OCI-LY1 (cell line): ENCODE measurements around the gene CLTRN.

ENCODE experiments used
- H2AFZ ChIP-seq: fragments of 200-600 bp; sonication (generic), shearing (Covaris generic); 2 replicates; pipeline ENCODE4 v1.6.0; 2014; ENCODE audit warnings: antibody characterized with exemption, mild to moderate bottlenecking, low read length
- H3F3A ChIP-seq: fragments of 200-600 bp; sonication (generic), shearing (Covaris generic); 2 replicates; pipeline ENCODE4 v1.6.0; 2014; ENCODE audit warnings: mild to moderate bottlenecking, antibody characterized with exemption, low read length, moderate library complexity; ENCODE audit not compliant: insufficient read depth
- H3K27ac ChIP-seq: fragments of 200-600 bp; sonication (generic); 2 replicates; pipeline ENCODE4 v1.5.1; 2014; ENCODE audit warnings: low read length, mixed run types, mild to moderate bottlenecking, low read depth; ENCODE audit not compliant: poor library complexity, severe bottlenecking
- H3K27me3 ChIP-seq: fragments of 200-600 bp; sonication (generic); 2 replicates; pipeline ENCODE4 v1.6.0; 2014; ENCODE audit warnings: antibody characterized with exemption, mild to moderate bottlenecking, low read length, moderate library complexity; ENCODE audit not compliant: insufficient read depth
- H3K36me3 ChIP-seq: fragments of 200-600 bp; sonication (generic); 2 replicates; pipeline ENCODE4 v1.6.1; 2014; ENCODE audit warnings: mild to moderate bottlenecking, antibody characterized with exemption, low read length, moderate library complexity, mixed read lengths; ENCODE audit not compliant: insufficient read depth
- H3K4me1 ChIP-seq: fragments of 200-600 bp; sonication (generic); 2 replicates; pipeline ENCODE4 v1.5.1; 2014; ENCODE audit warnings: mild to moderate bottlenecking, low read length, moderate library complexity; ENCODE audit not compliant: insufficient read depth, severe bottlenecking
- H3K4me2 ChIP-seq: fragments of 200-600 bp; sonication (generic), shearing (Covaris generic); 2 replicates; pipeline ENCODE4 v1.6.1; 2014; ENCODE audit warnings: low read length
- H3K4me3 ChIP-seq: fragments of 200-600 bp; sonication (generic); 2 replicates; pipeline ENCODE4 v1.5.1; 2014; ENCODE audit warnings: low read length, low read depth, mild to moderate bottlenecking, mixed read lengths; ENCODE audit not compliant: poor library complexity, severe bottlenecking
- H3K79me2 ChIP-seq: fragments of 200-600 bp; shearing (Covaris generic); 2 replicates; pipeline ENCODE4 v1.6.1; 2016; ENCODE audit warnings: mixed run types, low read length, mixed read lengths; ENCODE audit not compliant: insufficient read depth
- H3K9ac ChIP-seq: fragments of 200-600 bp; sonication (generic), shearing (Covaris generic); 2 replicates; pipeline ENCODE4 v1.6.1; 2014; ENCODE audit warnings: mild to moderate bottlenecking, low read length, mixed read lengths
- H3K9me2 ChIP-seq: fragments of 200-600 bp; sonication (generic), shearing (Covaris generic); 2 replicates; pipeline ENCODE4 v1.6.1; 2014; ENCODE audit warnings: low read depth, mild to moderate bottlenecking, low read length, mixed read lengths
- H3K9me3 ChIP-seq: fragments of 200-600 bp; shearing (Covaris generic); 2 replicates; pipeline ENCODE4 v1.6.1; 2014; ENCODE audit warnings: low read length, mixed read lengths
- H4K20me1 ChIP-seq: fragments of 200-600 bp; sonication (generic), shearing (Covaris generic); 2 replicates; pipeline ENCODE4 v1.6.0; 2016; ENCODE audit warnings: mild to moderate bottlenecking, low read length; ENCODE audit not compliant: insufficient read depth
- CTCF ChIP-seq: fragments of 200-600 bp; sonication (generic), shearing (Covaris generic); IDR thresholded peaks from 2 replicates; pipeline ENCODE4 v1.5.1; 2017; ENCODE audit warnings: mild to moderate bottlenecking, antibody characterized with exemption, low read length, moderate library complexity, mixed read lengths
- EZH2 ChIP-seq: fragments of 200-600 bp; sonication (generic), shearing (Covaris generic); IDR thresholded peaks from 2 replicates; pipeline ENCODE4 v1.8.0; 2017; ENCODE audit warnings: borderline replicate concordance, mixed run types, mild to moderate bottlenecking, antibody characterized with exemption, low read length, moderate library complexity, mixed read lengths

CLTRN gene

GRCh38 chrX:15617111-15617510 is 47.5 kb downstream of the CLTRN start:
- Histone ChIP-seq H3K4me3 (no peak overlapping the region), H3K9ac (no peak overlapping the region), H3F3A (no peaks in the 10 kb centered on the region), H3K4me1 (no peaks in the 10 kb centered on the region), H2AFZ (no peak overlapping the region), H3K9me3 (no peaks in the 10 kb centered on the region), H3K36me3 (no peaks in the 10 kb centered on the region), H3K4me2 (no peak overlapping the region), H3K9me2 (no peaks in the 10 kb centered on the region), H3K27me3 (no peaks in the 10 kb centered on the region), H3K27ac (no peak overlapping the region), H4K20me1 (no peaks in the 10 kb centered on the region), H3K79me2 (no peaks in the 10 kb centered on the region)
- no peak for TF ChIP-seq EZH2
- no peak for TF ChIP-seq CTCF

- Histone ChIP-seq H3K9me2 (no peaks in the 10 kb centered on the region), H3K27me3 (no peaks in the 10 kb centered on the region), H3K4me3 (no peak overlapping the region)
These were observed 48.1 kb downstream of the CLTRN start for GRCh38 chrX:15616531-15616930.

GRCh38 chrX:15607067-15607466 is 57.5 kb downstream of the CLTRN start:
- Histone ChIP-seq H3K27me3 (no peaks in the 10 kb centered on the region), H3K27ac (no peak overlapping the region), H3K36me3 (no peaks in the 10 kb centered on the region), H3F3A (no peaks in the 10 kb centered on the region), H2AFZ (no peak overlapping the region), H3K9me3 (no peaks in the 10 kb centered on the region), H3K4me1 (no peaks in the 10 kb centered on the region), H4K20me1 (no peaks in the 10 kb centered on the region), H3K9ac (no peak overlapping the region), H3K79me2 (no peaks in the 10 kb centered on the region), H3K4me2 (no peak overlapping the region), H3K4me3 (no peak overlapping the region), H3K9me2 (no peaks in the 10 kb centered on the region)
- no peak for TF ChIP-seq EZH2
- TF ChIP-seq CTCF = no peak

More at GRCh38 chrX:15616531-15616930, 48.1 kb downstream of the CLTRN start:
- Histone ChIP-seq H3F3A (no peaks in the 10 kb centered on the region), H3K4me2 (no peak overlapping the region), H3K4me1 (no peaks in the 10 kb centered on the region), H3K9ac (no peak overlapping the region), H4K20me1 (no peaks in the 10 kb centered on the region), H2AFZ (no peak overlapping the region), H3K9me3 (no peaks in the 10 kb centered on the region), H3K36me3 (no peaks in the 10 kb centered on the region), H3K79me2 (no peaks in the 10 kb centered on the region), H3K27ac (no peak overlapping the region)
- TF ChIP-seq EZH2 = no peak
- no peak for TF ChIP-seq CTCF
